HG03103 (cell line): ENCODE results near the gene DISP3.

Experiments used
- ATAC-seq: cut with Tn5 transposase; IDR thresholded peaks from one replicate; pipeline ENCODE4 v1.9.1; 2021; ENCODE audit warnings: low read depth; ENCODE audit not compliant: unreplicated experiment

DISP3 gene

GRCh38 chr1:11513681-11514080 is 34.7 kb downstream of the DISP3 start:
- ATAC-seq: no peak

DNA sequence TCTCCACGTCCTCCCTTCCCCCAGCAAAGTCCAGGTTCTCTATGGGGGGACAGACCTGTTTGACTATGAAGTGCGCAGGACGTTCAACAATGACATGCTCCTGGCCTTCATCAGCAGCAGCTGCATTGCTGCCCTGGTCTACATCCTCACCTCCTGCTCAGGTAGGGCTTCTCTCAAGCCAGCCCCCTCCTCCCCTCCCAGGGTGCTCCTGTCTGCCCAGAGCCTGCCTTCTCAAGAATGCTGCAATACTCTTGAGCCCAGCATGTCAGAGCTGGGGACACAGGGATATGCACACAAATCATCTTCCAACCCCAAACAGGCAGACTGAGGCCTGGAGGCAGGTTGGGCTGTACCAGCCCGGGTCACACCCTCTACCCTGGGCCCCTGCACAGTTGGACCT is 35.4 kb downstream of the DISP3 start:
- ATAC-seq: no peak

DNA sequence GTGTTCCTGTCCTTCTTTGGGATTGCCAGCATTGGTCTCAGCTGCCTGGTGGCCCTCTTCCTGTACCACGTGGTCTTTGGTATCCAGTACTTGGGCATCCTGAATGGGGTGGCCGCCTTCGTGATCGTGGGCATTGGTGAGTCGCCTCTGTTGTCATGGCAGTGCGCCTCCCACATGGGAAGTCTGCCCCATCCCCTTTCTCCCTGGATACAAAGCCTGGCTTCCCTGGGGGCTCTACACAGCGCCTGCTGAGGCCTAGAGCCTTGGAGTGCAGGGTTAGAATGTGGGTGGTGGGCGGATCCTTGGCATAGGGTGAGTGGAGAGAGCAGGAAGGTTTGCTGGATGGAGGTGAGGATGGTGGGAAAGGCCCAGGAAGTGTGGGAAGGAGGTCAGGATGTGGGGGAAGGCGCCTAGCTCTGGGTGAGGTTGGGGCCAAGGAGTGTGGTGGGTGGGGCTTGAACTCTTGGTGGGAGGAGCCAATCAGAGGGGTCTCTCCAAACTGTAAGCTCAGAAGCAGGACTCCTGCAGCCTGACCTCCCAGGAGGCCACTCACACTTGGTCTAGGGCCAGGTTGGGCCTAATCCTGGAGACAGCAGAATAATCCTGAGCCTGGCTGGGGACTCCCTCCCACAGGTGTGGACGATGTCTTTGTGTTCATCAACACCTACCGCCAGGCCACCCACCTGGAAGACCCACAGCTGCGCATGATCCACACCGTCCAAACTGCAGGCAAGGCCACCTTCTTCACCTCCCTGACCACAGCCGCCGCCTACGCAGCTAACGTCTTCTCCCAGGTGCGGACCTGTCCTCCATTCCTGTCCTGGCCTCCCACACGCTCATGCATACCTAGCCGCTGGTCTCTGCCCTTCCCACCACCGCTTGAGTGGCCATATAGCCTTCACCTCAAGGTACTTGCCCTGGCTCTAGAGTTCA is 36.7 kb downstream of the DISP3 start:
- ATAC-seq: no peak

GRCh38 chr1:11516961-11517635 is 38.1 kb downstream of the DISP3 start:
- ATAC-seq: no peak

DNA sequence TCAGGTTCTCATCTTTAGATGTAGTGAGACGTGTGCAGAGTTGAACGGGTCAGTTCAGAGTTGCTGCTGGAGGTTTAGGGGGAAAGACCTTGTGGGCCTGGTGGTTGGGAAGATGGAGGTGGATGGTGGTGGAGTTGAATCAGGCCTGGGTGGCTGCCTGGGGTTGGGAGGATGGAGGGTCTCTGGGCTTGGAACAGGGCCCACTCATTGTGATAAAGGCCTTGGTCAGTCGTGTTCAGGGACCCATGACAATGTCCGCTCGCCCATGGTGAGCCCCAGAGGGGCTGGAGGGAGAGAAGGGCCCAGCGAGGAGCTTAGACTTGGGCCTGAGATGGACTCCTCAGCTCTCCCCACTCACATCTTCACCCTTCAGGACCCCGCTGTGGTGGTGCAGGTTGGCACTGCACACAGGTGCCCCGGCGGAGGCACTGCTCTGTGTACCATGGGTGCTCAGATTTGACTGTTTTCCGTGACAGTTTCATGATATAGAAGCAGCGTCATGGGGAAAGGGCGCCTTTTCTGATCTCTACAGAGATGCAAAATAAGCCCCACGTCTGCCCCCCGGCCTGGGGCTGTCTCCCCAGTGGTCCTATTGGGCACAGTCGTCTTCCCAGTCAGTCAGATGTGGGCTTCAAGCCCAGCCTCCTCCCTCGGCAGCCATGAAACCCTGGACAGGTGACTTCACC is 39.2 kb downstream of the DISP3 start:
- ATAC-seq: no peak

- ATAC-seq: no peak
These were observed 40.1 kb downstream of the DISP3 start for GRCh38 chr1:11518791-11519628.

- ATAC-seq: no peak
These were observed 40.7 kb downstream of the DISP3 start for GRCh38 chr1:11519629-11520031.

GRCh38 chr1:11520531-11521233 is 41.7 kb downstream of the DISP3 start:
- ATAC-seq: no peak

DNA sequence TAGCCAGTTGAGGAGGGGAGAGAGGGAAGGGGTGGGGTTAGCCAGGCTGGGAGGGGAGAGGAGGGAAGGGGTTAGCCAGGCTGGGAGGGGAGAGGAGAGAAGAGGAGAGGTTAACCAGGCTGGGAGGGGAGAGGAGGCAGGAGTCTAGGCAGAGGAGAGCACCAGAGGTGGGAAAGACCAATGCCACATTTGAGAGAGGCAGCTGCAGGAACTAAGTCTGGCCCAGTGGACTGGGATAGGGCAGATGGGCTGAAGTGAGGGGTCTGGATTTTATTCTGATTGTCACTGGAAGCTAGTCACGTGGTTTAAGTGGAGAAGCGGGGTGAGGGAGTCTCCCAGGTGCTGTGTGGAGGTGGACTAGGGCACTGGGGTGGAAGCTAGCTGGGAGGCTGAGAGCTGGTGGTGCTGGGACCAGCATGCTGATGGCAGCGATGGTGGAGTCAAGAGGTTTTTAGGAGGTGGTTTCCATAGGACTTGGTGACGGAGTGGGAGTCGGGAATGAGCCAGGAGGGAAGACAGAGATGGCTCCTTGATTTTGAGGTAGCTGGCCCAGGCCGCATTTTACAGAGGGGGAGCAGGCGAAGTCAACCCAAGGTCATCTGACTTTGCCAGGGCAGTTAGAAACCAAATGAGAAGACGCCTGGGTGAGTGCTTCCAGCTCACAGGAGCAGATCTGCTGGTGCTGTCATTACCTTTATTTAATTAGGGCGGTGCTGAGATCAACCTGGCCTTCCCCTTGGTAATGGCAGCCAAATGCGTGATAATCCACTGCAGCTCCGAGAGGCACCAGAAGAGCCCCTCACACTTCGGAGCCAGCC is 42.8 kb downstream of the DISP3 start:
- no peak for ATAC-seq

DNA sequence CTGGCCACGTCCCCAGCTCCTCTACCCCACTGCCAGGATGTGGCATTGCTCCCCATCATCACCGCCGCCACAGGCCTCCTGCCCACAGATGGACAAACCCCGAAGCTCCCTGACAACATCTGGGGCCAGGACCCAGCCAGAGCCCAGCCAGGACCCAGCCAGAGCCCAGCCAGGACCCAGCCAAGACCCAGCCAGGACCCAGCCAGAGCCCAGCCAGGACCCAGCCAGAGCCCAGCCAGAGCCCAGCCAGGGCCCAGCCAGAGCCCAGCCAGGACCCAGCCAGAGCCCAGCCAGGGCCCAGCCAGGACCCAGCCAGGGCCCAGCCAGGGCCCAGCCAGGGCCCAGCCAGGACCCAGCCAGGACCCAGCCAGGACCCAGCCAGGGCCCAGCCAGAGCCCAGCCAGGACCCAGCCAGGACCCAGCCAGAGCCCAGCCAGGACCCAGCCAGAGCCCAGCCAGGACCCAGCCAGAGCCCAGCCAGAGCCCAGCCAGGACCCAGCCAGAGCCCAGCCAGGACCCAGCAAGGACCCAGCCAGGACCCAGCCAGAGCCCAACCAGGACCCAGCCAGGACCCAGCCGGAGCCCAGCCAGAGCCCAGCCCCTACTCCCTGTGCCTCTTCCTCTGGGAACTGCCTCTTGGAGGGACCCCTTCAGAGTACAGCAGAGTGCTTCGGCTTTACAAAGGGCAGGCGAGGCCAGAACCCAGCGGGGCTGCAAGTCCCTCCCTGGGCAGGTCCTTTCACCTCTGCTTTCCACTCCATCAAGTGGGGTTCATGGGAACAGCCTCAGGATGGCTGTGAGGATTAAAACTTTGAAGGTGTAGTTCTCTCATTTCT is 43.7 kb downstream of the DISP3 start:
- ATAC-seq: no peak

DNA sequence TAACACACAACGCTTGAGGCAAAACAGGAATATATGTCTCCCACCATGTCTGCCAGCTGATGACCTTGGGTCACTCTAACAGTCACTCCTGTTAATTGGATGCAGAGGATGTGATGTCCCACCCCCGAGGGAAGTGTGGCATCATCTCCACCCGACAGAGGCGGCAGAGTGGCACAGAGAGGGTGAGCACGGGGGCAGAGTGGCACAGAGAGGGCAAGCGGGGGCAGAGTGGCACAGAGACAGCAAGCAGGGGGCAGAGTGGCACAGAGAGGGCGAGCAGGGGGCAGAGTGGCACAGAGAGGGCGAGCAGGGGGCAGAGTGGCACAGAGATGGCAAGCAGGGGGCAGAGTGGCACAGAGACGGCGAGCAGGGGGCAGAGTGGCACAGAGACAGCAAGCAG is 44.3 kb downstream of the DISP3 start:
- ATAC-seq: no peak

DNA sequence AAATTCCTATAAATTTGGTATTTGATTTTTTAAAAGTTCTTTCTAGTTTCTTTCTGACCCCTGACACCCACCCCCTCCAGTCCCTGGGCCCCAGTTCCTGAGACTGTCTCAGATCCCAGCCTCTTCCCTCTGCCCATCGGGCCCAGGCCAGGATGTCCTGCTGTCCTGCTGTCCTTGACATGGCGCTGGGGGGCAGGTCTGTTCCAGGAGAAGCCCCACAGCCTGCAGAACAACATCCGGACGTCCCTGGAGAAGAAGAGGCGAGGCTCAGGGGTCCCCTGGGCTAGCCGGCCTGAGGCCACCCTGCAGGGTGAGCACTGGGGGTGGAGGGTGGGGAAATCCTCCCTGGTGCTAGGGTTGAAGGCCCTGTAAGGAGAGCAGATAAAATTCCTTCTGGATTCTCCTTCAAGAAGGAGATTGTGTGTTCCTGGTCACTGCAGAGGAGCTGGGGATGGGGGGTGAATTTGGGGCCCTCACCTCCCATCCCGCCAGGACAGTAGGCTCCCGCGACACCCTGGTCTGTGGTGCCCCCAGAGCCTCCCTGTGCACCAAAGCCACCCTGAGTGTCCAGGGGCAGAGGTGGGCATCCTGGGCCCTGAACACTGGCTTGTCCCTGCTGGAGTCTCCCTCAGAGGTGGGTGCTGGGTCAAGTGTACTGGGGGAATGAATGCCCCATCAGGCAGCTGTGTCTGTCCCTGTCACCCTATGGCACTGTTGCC is 45.0 kb downstream of the DISP3 start:
- ATAC-seq: no peak

DNA sequence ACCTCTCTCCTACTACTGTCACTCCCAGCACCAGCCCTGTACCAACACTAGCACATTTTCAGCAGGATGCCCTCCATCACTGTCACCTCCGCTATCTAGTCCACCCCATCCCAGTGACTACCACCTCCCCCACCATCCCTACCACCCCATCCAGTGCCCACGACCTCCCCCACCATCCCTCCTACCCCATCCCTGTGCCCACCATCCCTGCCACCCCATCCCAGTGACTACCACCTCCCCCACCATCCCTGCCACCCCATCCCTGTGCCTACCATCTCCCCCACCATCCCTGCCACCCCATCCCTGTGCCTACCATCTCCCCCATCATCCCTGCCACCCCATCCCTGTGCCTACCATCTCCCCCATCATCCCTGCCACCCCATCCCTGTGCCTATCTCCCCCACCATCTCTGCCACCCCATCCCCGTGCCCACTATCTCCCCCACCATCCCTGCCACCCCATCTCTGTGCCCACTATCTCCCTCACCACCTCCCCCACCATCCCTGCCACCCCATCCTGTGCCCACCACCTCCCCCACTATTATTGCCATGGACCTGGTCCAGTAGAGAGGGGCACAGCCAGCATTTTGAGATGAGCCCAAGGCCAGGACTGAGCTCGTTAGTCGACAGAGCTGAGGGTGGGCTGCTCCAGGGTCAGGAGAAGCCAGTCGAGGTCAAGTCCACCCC is 45.7 kb downstream of the DISP3 start:
- ATAC-seq: no peak

- no peak for ATAC-seq
These were observed 46.2 kb downstream of the DISP3 start for GRCh38 chr1:11525151-11525505.

DNA sequence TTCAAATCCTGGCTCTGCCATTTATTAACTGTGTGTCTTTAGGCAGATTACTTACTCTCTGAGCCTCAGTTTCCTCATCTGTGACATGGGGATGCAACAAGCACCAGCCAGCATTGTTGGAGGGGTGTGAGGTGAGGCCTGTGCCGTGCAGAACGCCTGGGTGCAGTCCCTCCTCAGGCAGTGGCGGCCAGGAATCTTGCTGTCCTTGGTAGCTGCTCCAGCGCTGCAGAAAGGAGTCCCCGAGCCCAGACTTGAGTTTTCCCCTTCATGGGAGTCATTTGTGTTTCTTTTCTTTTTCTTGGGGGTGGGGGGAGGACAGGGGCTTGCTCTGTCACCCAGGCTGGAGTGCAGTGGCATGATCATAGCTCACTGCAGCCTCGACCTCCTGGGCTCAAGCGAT is 46.6 kb downstream of the DISP3 start:
- no peak for ATAC-seq

- no peak for ATAC-seq
These were observed 47.3 kb downstream of the DISP3 start for GRCh38 chr1:11526071-11526895.
